ENCODE data around the gene TBCC.

TBCC gene

GRCh38 chr6:42715871-42716270 lies 30.0 kb downstream of the TBCC start:
- Histone ChIP-seq H3K27ac (ENCODE audit: low read length) (no peak overlapping the region), H2AFZ (ENCODE audit: low read depth, low read length) (no peak overlapping the region), H3K9ac (ENCODE audit: low read length) (no peak overlapping the region), H3K4me1 (ENCODE audit: low read length) (peaks cover 3% of the 10 kb centered on the region; the same call in 1 of the 2 replicates), H3K4me3 (ENCODE audit: low read length) (no peak overlapping the region), H4K20me1 (ENCODE audit: insufficient read depth, low read length) (no peaks in the 10 kb centered on the region), H3K36me3 (replicated peaks; ENCODE audit: low read depth, low read length) (no peaks in the 10 kb centered on the region), H3K9me3 (ENCODE audit: insufficient read depth, low read length) (peaks cover 5% of the 10 kb centered on the region; the same call in 1 of the 2 replicates), H3K79me2 (ENCODE audit: low read length) (no peaks in the 10 kb centered on the region), H3K4me2 (ENCODE audit: low read length) (no peak overlapping the region), H3K27me3 (ENCODE audit: low read depth, low read length) (peaks cover 15% of the 10 kb centered on the region; the same call in 1 of the 2 replicates)
- no peak for TF ChIP-seq EZH2phosphoT487 (IDR thresholded peaks at IDR 0.05; ENCODE audit: low read depth)
- no peak for TF ChIP-seq CTCF (IDR thresholded peaks at IDR 0.05; ENCODE audit: low read depth, low read length)

GRCh38 chr6:42714098-42714761 lies 31.7 kb downstream of the TBCC start:
- no peak overlapping the region for H3K27ac ChIP-seq (ENCODE audit: low read length)
- H3K79me2 ChIP-seq (ENCODE audit: low read length), result no peaks in the 10 kb centered on the region
- H3K27me3 ChIP-seq (ENCODE audit: low read depth, low read length), result peaks cover 5% of the 10 kb centered on the region; the same call in 1 of the 2 replicates
- H4K20me1 ChIP-seq (ENCODE audit: insufficient read depth, low read length), result no peaks in the 10 kb centered on the region
- TF ChIP-seq EZH2phosphoT487 (IDR thresholded peaks at IDR 0.05; ENCODE audit: low read depth), result no peak
- no peak for TF ChIP-seq CTCF (IDR thresholded peaks at IDR 0.05; ENCODE audit: low read depth, low read length)
- no peak overlapping the region for H3K4me2 ChIP-seq (ENCODE audit: low read length)
- H3K4me1 ChIP-seq (ENCODE audit: low read length), result peaks cover 3% of the 10 kb centered on the region; the same call in 1 of the 2 replicates
- no peak overlapping the region for H3K4me3 ChIP-seq (ENCODE audit: low read length)
- no peak overlapping the region for H3K9ac ChIP-seq (ENCODE audit: low read length)
- no peaks in the 10 kb centered on the region for H3K36me3 ChIP-seq (replicated peaks; ENCODE audit: low read depth, low read length)
- no peak overlapping the region for H2AFZ ChIP-seq (ENCODE audit: low read depth, low read length)
- peaks cover 5% of the 10 kb centered on the region; the same call in 1 of the 2 replicates for H3K9me3 ChIP-seq (ENCODE audit: insufficient read depth, low read length)

- no peak overlapping the region for H3K27ac ChIP-seq (ENCODE audit: low read length)
- H3K27me3 ChIP-seq (ENCODE audit: low read depth, low read length), result peaks cover 5% of the 10 kb centered on the region; the same call in 1 of the 2 replicates
Measured at GRCh38 chr6:42711930-42712329, 34.0 kb downstream of the TBCC start.

GRCh38 chr6:42710316-42710715 lies 35.6 kb downstream of the TBCC start:
- no peaks in the 10 kb centered on the region for H3K27me3 ChIP-seq (ENCODE audit: low read depth, low read length)
- no peak for TF ChIP-seq CTCF (IDR thresholded peaks at IDR 0.05; ENCODE audit: low read depth, low read length)
- TF ChIP-seq EZH2phosphoT487 (IDR thresholded peaks at IDR 0.05; ENCODE audit: low read depth), result no peak
- H3K4me3 ChIP-seq (ENCODE audit: low read length), result no peak overlapping the region
- no peaks in the 10 kb centered on the region for H3K36me3 ChIP-seq (replicated peaks; ENCODE audit: low read depth, low read length)
- H3K4me2 ChIP-seq (ENCODE audit: low read length), result no peak overlapping the region
- H3K4me1 ChIP-seq (ENCODE audit: low read length), result no peaks in the 10 kb centered on the region
- no peak overlapping the region for H3K27ac ChIP-seq (ENCODE audit: low read length)
- H3K9me3 ChIP-seq (ENCODE audit: insufficient read depth, low read length), result peaks cover 5% of the 10 kb centered on the region; the same call in 1 of the 2 replicates
- no peaks in the 10 kb centered on the region for H3K79me2 ChIP-seq (ENCODE audit: low read length)
- H2AFZ ChIP-seq (ENCODE audit: low read depth, low read length), result no peak overlapping the region
- H3K9ac ChIP-seq (ENCODE audit: low read length), result no peak overlapping the region
- H4K20me1 ChIP-seq (ENCODE audit: insufficient read depth, low read length), result no peaks in the 10 kb centered on the region

More at GRCh38 chr6:42711930-42712329, 34.0 kb downstream of the TBCC start:
- H3K9ac ChIP-seq (ENCODE audit: low read length), result no peak overlapping the region
- H3K4me1 ChIP-seq (ENCODE audit: low read length), result no peaks in the 10 kb centered on the region
- no peaks in the 10 kb centered on the region for H3K79me2 ChIP-seq (ENCODE audit: low read length)
- H2AFZ ChIP-seq (ENCODE audit: low read depth, low read length), result no peak overlapping the region
- H3K4me2 ChIP-seq (ENCODE audit: low read length), result no peak overlapping the region
- no peaks in the 10 kb centered on the region for H4K20me1 ChIP-seq (ENCODE audit: insufficient read depth, low read length)
- H3K4me3 ChIP-seq (ENCODE audit: low read length), result no peak overlapping the region
- H3K9me3 ChIP-seq (ENCODE audit: insufficient read depth, low read length), result peaks cover 5% of the 10 kb centered on the region; the same call in 1 of the 2 replicates
- no peaks in the 10 kb centered on the region for H3K36me3 ChIP-seq (replicated peaks; ENCODE audit: low read depth, low read length)
- TF ChIP-seq CTCF (IDR thresholded peaks at IDR 0.05; ENCODE audit: low read depth, low read length), result no peak

Data from OCI-LY3 (cell line).